Measurements from ENCODE around the gene RNF186. TPM values are rescaled to one million over a fixed set of nuclear protein-coding genes. Genes with fewer than 3 reads are reported as not detected.

Gene RNF186
- total RNA-seq, 1 donor from 2014 or later, result not detected

GRCh38 chr1:19770436-19771190 lies 44.5 kb downstream of the RNF186 start:
- peaks cover 32 to 33% of the 10 kb centered on the region in 2 donors for H3K36me3 ChIP-seq
- no peak overlapping the region for H3K27ac ChIP-seq
- H3K4me3 ChIP-seq, result no peak overlapping the region
- H3K27me3 ChIP-seq, result no peaks in the 10 kb centered on the region
- intact Hi-C loops (cut with DNase I), result no loop called here
- H3K4me1 ChIP-seq, result peaks cover 0 to 5% of the 10 kb centered on the region in 2 donors
- H3K9me3 ChIP-seq, result no peaks in the 10 kb centered on the region
- DNase-seq (ENCODE audit: low spot score in 2 of 2), result no peak
- no peak for TF ChIP-seq CTCF (IDR thresholded peaks at IDR 0.05)

- Histone ChIP-seq H3K27me3 (no peaks in the 10 kb centered on the region), H3K4me1 (peaks cover 0 to 5% of the 10 kb centered on the region in 2 donors), H3K9me3 (no peaks in the 10 kb centered on the region), H3K4me3 (no peak overlapping the region), H3K36me3 (peaks cover 32 to 33% of the 10 kb centered on the region in 2 donors), H3K27ac (peak overlapping the region in 1 of 2 donors; percentile 54)
- intact Hi-C loops (cut with DNase I), result loop anchor here (5.0 kb wide), 1 partner anchor 52 kb away; no protein-coding TSS in a partner anchor
- no peak for DNase-seq (ENCODE audit: low spot score in 2 of 2)
- TF ChIP-seq CTCF (IDR thresholded peaks at IDR 0.05), result no peak
These were observed 45.7 kb downstream of the RNF186 start for GRCh38 chr1:19769211-19769932.

- DNase-seq (ENCODE audit: low spot score in 2 of 2), result no peak
- no peak overlapping the region for H3K4me3 ChIP-seq
- H3K36me3 ChIP-seq, result peaks cover 25 to 31% of the 10 kb centered on the region in 2 donors
- H3K27me3 ChIP-seq, result no peaks in the 10 kb centered on the region
- intact Hi-C loops (cut with DNase I), result loop anchor here (5.0 kb wide), 1 partner anchor 51 kb away; no protein-coding TSS in a partner anchor
- no peaks in the 10 kb centered on the region for H3K9me3 ChIP-seq
- H3K4me1 ChIP-seq, result peaks cover 0 to 5% of the 10 kb centered on the region in 2 donors
- H3K27ac ChIP-seq, result peak overlapping the region; percentile 19 to 54
- no peak for TF ChIP-seq CTCF (IDR thresholded peaks at IDR 0.05)
These were observed 46.5 kb downstream of the RNF186 start for GRCh38 chr1:19768353-19769210.

GRCh38 chr1:19765623-19766022 lies 49.5 kb downstream of the RNF186 start:
- peak overlapping the region; percentile 65 to 76 for H3K27ac ChIP-seq
- no peak overlapping the region for H3K4me3 ChIP-seq
- intact Hi-C loops (cut with DNase I), result loop anchor here (1.0 to 5.0 kb wide), 3 partner anchors 10 to 48 kb away; no protein-coding TSS in a partner anchor
- H3K27me3 ChIP-seq, result no peaks in the 10 kb centered on the region
- TF ChIP-seq CTCF (IDR thresholded peaks at IDR 0.05), result no peak
- H3K36me3 ChIP-seq, result peaks cover 8 to 12% of the 10 kb centered on the region in 2 donors
- H3K9me3 ChIP-seq, result no peaks in the 10 kb centered on the region
- peak in 1 of 2 donors; percentile 78 for DNase-seq (ENCODE audit: low spot score in 2 of 2)
- H3K4me1 ChIP-seq, result peaks cover 0 to 5% of the 10 kb centered on the region in 2 donors

- intact Hi-C loops (cut with DNase I), result loop anchor here (1.0 to 5.0 kb wide), 4 partner anchors 10 to 48 kb away; partner anchors contain the start of gene TMCO4
- Histone ChIP-seq H3K27ac (peak overlapping the region; percentile 47 to 49), H3K9me3 (no peaks in the 10 kb centered on the region), H3K4me1 (peaks cover 0 to 5% of the 10 kb centered on the region in 2 donors), H3K4me3 (no peak overlapping the region), H3K36me3 (peaks cover under 1 to 6% of the 10 kb centered on the region in 2 donors), H3K27me3 (no peaks in the 10 kb centered on the region)
- no peak for TF ChIP-seq CTCF (IDR thresholded peaks at IDR 0.05)
- no peak for DNase-seq (ENCODE audit: low spot score in 2 of 2)
These were observed 50.2 kb downstream of the RNF186 start for GRCh38 chr1:19764848-19765247.
